K562 (cell line): Measurements from ENCODE around the gene SZT2. TPM values are rescaled to one million over a fixed set of nuclear protein-coding genes. Genes with fewer than 3 reads are reported as not detected.

ENCODE experiments used
- CHD1 ChIP-seq: fragments of 200-600 bp; sonication (generic); IDR thresholded peaks from one replicate; pipeline ENCODE4 v1.6.1; 2012; ENCODE audit warnings: mild to moderate bottlenecking, moderate library complexity, low read length, inconsistent platforms
- FOXK2 ChIP-seq, 2 experiments: fragments of 450-650 bp; IDR thresholded peaks in 1 of 2; conservative IDR thresholded peaks in 1 of 2; 2 replicates each; pipeline ENCODE4 v1.6.1; 2016; ENCODE audit warnings: low read depth in 2 of 2, mild to moderate bottlenecking in 1 of 2
- GATA2 ChIP-seq: sonication (generic); formaldehyde crosslinking; IDR thresholded peaks from 2 replicates; pipeline ENCODE4 v1.4.0; 2020; ENCODE audit warnings: mild to moderate bottlenecking, missing genetic modification reagents
- GTF2E2 ChIP-seq: fragments of 200-800 bp; sonication (Bioruptor generic); IDR thresholded peaks from 2 replicates; pipeline ENCODE4 v1.6.1; 2016; ENCODE audit warnings: missing genetic modification characterization, missing compliant biosample characterization
- MITF ChIP-seq: IDR thresholded peaks from 2 replicates; pipeline ENCODE4 v1.6.1; 2014; ENCODE audit warnings: antibody characterized with exemption
- NEUROD1 ChIP-seq: fragments of 150-350 bp; IDR thresholded peaks from 2 replicates; pipeline ENCODE4 v1.6.1; 2014; ENCODE audit warnings: borderline replicate concordance, low read length, low read depth; ENCODE audit not compliant: partially characterized antibody
- NFIC ChIP-seq: fragments of 450-650 bp; IDR thresholded peaks from 2 replicates; pipeline ENCODE4 v1.6.1; 2017; ENCODE audit warnings: mild to moderate bottlenecking, inconsistent platforms
- RBM17 ChIP-seq: fragments of 200-400 bp; formaldehyde crosslinking; IDR thresholded peaks from 2 replicates; pipeline ENCODE4 v1.6.1; 2017; ENCODE audit warnings: low read depth, mild to moderate bottlenecking, low read length, borderline replicate concordance
- SIX5 ChIP-seq, 2 experiments: IDR thresholded peaks; 2 replicates each; pipeline ENCODE4 v1.6.1; 2011; ENCODE audit warnings: low read length in 2 of 2, borderline replicate concordance in 1 of 2, low read depth in 1 of 2, mild to moderate bottlenecking in 1 of 2, moderate library complexity in 1 of 2; ENCODE audit not compliant: insufficient read depth in 1 of 2
- SOX6 ChIP-seq: fragments of 450-650 bp; IDR thresholded peaks from 2 replicates; pipeline ENCODE4 v1.6.1; 2014; ENCODE audit warnings: mild to moderate bottlenecking
- ZFP91 ChIP-seq: sonication (generic); formaldehyde crosslinking; IDR thresholded peaks from 2 replicates; pipeline ENCODE4 v1.8.0; 2022; ENCODE audit warnings: mild to moderate bottlenecking, missing genetic modification reagents
- ZKSCAN1 ChIP-seq: fragments of 150-350 bp; IDR thresholded peaks from 2 replicates; pipeline ENCODE4 v1.6.1; 2016; ENCODE audit warnings: low read depth, low read length
- ZNF316 ChIP-seq: fragments of 450-650 bp; IDR thresholded peaks from 2 replicates; pipeline ENCODE4 v1.6.1; 2016
- ZNF695 ChIP-seq: fragments of 450-650 bp; formaldehyde crosslinking; IDR thresholded peaks from 2 replicates; pipeline ENCODE4 v1.4.0; 2020; ENCODE audit warnings: mild to moderate bottlenecking, moderate library complexity
- ZSCAN32 ChIP-seq: fragments of 450-650 bp; formaldehyde crosslinking; IDR thresholded peaks from 2 replicates; pipeline ENCODE4 v1.4.0; 2020; ENCODE audit warnings: mild to moderate bottlenecking, moderate library complexity
- polyA plus RNA-seq, 8 experiments: library from polyadenylated mRNA; depleted of rRNA in 4 of 8; stranded (reverse) in 5 of 8; unstranded in 3 of 8; fragments of >200 nt; fragmentation: Nextera tagmentation in 2 of 8; fragmentation: Illumina TruSeq in 1 of 8; extraction: Ambion mirVana in 2 of 8; extraction: Trizol in 1 of 8; gene quantifications; 2 replicates each; pipeline versions ENCODE4 v1.2.1 to v1.2.3, GENCODE V29; 2011 to 2014; ENCODE audit warnings: inconsistent platforms in 1 of 8, missing spikeins in 1 of 8
- total RNA-seq, 7 experiments: library from RNA; depleted of rRNA in 6 of 7; stranded (reverse); fragments of >200 nt in 6 of 7; fragmentation: Illumina TruSeq in 2 of 7; extraction: Trizol in 2 of 7; gene quantifications; 2 replicates each; pipeline versions ENCODE4 v1.2.1 to v1.2.3, GENCODE V29; 2011 to 2021; ENCODE audit warnings: low replicate concordance in 1 of 7
- TF ChIP-seq, protein P1 (sequence below): fragments of 450-650 bp; conservative IDR thresholded peaks from 2 replicates; pipeline ENCODE4 v1.6.1; 2016; ENCODE audit warnings: missing genetic modification characterization, low read depth, mild to moderate bottlenecking, control low read depth, missing compliant biosample characterization
- TF ChIP-seq, protein P2 (sequence below), 2 experiments: fragments of 150-350 bp in 1 of 2; IDR thresholded peaks; 2 replicates each; pipeline ENCODE4 v1.6.1; 2012 to 2016; ENCODE audit warnings: low read depth in 2 of 2, low read length in 2 of 2, mild to moderate bottlenecking in 1 of 2, moderate library complexity in 1 of 2
- TF ChIP-seq, protein P3 (sequence below): fragments of 250-450 bp; sonication (Bioruptor Pico); IDR thresholded peaks from 2 replicates; pipeline ENCODE4 v1.8.0; 2022; ENCODE audit warnings: inconsistent platforms

SZT2 gene
- total and polyA plus RNA-seq, 9 of the 15 experiments (the other 6 are each of a cell fraction or from before 2014, with no cell fraction given), result 0.88 to 31.0 (median 12.8) TPM

DNA sequence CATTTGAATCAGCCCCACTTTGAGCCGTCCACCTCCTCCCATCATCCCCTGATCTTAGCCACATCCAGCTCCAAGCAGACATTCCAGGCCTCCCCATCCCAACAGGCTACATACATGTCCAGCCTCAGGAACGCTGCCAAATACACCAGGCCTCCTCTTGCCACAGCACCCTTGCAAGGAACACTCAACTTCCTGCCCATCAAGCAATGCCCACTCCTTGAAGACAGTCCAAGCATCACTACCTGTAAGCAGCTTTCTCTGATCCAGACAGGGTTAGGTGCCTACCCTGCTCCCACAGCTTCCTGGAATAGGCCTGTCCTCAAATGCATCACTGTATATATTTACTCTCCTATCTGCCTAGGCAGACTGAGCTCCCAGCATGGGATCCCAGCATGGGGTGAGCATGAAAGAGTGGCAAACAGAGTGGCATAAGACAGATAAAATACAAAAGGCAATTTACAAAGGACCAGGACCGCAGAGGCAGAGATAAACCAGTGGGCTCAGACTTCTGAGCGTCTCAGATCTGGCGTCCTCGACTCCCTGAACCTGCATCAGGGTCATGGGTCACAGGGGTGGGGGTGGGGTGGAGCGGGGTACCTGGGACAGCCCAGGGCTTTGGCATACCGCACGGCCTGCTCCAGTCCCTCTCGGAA lies 63.2 kb downstream of the SZT2 start (continued):
- TF ChIP-seq, protein P1, sequence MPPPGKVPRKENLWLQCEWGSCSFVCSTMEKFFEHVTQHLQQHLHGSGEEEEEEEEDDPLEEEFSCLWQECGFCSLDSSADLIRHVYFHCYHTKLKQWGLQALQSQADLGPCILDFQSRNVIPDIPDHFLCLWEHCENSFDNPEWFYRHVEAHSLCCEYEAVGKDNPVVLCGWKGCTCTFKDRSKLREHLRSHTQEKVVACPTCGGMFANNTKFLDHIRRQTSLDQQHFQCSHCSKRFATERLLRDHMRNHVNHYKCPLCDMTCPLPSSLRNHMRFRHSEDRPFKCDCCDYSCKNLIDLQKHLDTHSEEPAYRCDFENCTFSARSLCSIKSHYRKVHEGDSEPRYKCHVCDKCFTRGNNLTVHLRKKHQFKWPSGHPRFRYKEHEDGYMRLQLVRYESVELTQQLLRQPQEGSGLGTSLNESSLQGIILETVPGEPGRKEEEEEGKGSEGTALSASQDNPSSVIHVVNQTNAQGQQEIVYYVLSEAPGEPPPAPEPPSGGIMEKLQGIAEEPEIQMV (tag), result no peak
- TF ChIP-seq, protein P2, sequence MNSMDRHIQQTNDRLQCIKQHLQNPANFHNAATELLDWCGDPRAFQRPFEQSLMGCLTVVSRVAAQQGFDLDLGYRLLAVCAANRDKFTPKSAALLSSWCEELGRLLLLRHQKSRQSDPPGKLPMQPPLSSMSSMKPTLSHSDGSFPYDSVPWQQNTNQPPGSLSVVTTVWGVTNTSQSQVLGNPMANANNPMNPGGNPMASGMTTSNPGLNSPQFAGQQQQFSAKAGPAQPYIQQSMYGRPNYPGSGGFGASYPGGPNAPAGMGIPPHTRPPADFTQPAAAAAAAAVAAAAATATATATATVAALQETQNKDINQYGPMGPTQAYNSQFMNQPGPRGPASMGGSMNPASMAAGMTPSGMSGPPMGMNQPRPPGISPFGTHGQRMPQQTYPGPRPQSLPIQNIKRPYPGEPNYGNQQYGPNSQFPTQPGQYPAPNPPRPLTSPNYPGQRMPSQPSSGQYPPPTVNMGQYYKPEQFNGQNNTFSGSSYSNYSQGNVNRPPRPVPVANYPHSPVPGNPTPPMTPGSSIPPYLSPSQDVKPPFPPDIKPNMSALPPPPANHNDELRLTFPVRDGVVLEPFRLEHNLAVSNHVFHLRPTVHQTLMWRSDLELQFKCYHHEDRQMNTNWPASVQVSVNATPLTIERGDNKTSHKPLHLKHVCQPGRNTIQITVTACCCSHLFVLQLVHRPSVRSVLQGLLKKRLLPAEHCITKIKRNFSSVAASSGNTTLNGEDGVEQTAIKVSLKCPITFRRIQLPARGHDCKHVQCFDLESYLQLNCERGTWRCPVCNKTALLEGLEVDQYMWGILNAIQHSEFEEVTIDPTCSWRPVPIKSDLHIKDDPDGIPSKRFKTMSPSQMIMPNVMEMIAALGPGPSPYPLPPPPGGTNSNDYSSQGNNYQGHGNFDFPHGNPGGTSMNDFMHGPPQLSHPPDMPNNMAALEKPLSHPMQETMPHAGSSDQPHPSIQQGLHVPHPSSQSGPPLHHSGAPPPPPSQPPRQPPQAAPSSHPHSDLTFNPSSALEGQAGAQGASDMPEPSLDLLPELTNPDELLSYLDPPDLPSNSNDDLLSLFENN (IDR thresholded peaks at IDR 0.05; ENCODE audit: low read depth in 2 of 2, low read length in 2 of 2), result no peak
- no peak for TF ChIP-seq ZSCAN32
- TF ChIP-seq ZFP91 (CRISPR knock-in tag), result no peak
- TF ChIP-seq, protein P3, sequence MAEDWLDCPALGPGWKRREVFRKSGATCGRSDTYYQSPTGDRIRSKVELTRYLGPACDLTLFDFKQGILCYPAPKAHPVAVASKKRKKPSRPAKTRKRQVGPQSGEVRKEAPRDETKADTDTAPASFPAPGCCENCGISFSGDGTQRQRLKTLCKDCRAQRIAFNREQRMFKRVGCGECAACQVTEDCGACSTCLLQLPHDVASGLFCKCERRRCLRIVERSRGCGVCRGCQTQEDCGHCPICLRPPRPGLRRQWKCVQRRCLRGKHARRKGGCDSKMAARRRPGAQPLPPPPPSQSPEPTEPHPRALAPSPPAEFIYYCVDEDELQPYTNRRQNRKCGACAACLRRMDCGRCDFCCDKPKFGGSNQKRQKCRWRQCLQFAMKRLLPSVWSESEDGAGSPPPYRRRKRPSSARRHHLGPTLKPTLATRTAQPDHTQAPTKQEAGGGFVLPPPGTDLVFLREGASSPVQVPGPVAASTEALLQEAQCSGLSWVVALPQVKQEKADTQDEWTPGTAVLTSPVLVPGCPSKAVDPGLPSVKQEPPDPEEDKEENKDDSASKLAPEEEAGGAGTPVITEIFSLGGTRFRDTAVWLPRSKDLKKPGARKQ (CRISPR knock-in tag), result no peak
- no peak for TF ChIP-seq NEUROD1
- TF ChIP-seq SOX6, result no peak
- TF ChIP-seq CHD1, result no peak
- TF ChIP-seq ZNF316, result no peak
- TF ChIP-seq MITF, result no peak
- no peak for TF ChIP-seq GATA2
- no peak for TF ChIP-seq RBM17
- no peak for TF ChIP-seq GTF2E2 (tag)
- TF ChIP-seq SIX5 (IDR thresholded peaks at IDR 0.05; ENCODE audit: borderline replicate concordance in 1 of 2, insufficient read depth in 1 of 2, low read depth in 1 of 2, low read length in 2 of 2), result no peak
- TF ChIP-seq ZNF695 (CRISPR knock-in tag), result no peak
- no peak for TF ChIP-seq ZKSCAN1
- TF ChIP-seq NFIC, result peak; percentile 33; the same call in 1 of the 2 replicates
- no peak for TF ChIP-seq FOXK2 (conservative IDR thresholded peaks at IDR 0.05 in 1 of 2, IDR thresholded peaks at IDR 0.05 in 1 of 2; ENCODE audit: low read depth in 2 of 2)
